ENCODE results near the gene GTF2F1. TPM values are rescaled to one million over a fixed set of nuclear protein-coding genes. Genes with fewer than 3 reads are reported as not detected.

Gene GTF2F1
- total and polyA plus RNA-seq, 9 of the 15 experiments (the other 6 are each of a cell fraction or from before 2014, with no cell fraction given): 4.7 to 75.4 (median 68.4) TPM

DNA sequence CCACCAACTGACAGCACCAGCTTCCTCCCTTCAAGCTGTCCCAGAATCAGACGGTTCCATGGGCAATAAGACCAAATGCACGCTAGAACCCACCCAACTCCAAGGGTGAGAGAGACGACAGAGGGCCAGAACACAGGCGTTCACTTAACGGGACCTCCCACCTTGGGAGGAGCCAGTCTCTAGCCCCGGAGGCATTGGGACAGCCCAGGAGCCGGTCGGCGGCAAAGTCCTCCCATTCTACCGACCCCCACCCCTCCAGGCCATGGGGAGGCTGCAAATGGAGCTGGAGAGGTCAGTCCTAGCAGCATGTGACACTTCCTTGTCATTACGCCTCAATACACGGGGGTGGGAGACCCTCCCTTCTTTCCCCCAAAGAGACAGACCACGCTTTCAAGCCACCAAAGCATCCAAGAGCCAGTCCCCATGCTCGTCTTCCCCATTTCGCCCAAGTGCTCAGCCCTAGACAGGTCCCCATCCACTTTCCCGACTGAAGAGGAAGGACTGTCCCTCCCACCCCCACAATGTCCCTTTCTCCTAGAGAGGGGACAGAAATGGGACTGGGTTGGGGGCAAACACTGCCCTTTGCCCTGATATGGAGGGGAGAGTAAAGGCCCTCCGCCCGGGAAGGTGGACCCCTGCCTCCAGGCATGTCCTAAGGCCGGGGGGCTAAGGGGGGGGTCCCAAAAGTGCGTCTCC, 30.7 kb upstream of the GTF2F1 start (continued):
- TF ChIP-seq, protein P1, sequence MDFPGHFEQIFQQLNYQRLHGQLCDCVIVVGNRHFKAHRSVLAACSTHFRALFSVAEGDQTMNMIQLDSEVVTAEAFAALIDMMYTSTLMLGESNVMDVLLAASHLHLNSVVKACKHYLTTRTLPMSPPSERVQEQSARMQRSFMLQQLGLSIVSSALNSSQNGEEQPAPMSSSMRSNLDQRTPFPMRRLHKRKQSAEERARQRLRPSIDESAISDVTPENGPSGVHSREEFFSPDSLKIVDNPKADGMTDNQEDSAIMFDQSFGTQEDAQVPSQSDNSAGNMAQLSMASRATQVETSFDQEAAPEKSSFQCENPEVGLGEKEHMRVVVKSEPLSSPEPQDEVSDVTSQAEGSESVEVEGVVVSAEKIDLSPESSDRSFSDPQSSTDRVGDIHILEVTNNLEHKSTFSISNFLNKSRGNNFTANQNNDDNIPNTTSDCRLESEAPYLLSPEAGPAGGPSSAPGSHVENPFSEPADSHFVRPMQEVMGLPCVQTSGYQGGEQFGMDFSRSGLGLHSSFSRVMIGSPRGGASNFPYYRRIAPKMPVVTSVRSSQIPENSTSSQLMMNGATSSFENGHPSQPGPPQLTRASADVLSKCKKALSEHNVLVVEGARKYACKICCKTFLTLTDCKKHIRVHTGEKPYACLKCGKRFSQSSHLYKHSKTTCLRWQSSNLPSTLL (IDR thresholded peaks at IDR 0.05): no peak
- TF ChIP-seq PYGO2 (tag; IDR thresholded peaks at IDR 0.05): no peak
- TF ChIP-seq ZNF121 (CRISPR knock-in tag; conservative IDR thresholded peaks at IDR 0.05): no peak
- peak in 1 of 2 experiments; percentile 8; a peak in 1 of 4 replicates for TF ChIP-seq MAZ (CRISPR knock-in tag; conservative IDR thresholded peaks at IDR 0.05 in 1 of 2, IDR thresholded peaks at IDR 0.05 in 1 of 2)
- TF ChIP-seq, protein P2, sequence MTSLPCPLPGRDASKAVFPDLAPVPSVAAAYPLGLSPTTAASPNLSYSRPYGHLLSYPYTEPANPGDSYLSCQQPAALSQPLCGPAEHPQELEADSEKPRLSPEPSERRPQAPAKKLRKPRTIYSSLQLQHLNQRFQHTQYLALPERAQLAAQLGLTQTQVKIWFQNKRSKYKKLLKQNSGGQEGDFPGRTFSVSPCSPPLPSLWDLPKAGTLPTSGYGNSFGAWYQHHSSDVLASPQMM (CRISPR knock-in tag; IDR thresholded peaks at IDR 0.05): no peak
- no peak for TF ChIP-seq FOXK2 (conservative IDR thresholded peaks at IDR 0.05 in 1 of 2, IDR thresholded peaks at IDR 0.05 in 1 of 2; ENCODE audit: low read depth in 2 of 2)
- peak; percentile 91; the same call in 1 of the 2 replicates for TF ChIP-seq ZNF282 (CRISPR knock-in tag; IDR thresholded peaks at IDR 0.05)
- no peak for TF ChIP-seq TBL1XR1 (IDR thresholded peaks at IDR 0.05; ENCODE audit: low read length in 2 of 2)
- no peak for TF ChIP-seq GABPA (tag; conservative IDR thresholded peaks at IDR 0.05; ENCODE audit: low read depth)
- no peak for TF ChIP-seq KLF1 (tag; IDR thresholded peaks at IDR 0.05)
- no peak for TF ChIP-seq CEBPG (CRISPR knock-in tag; IDR thresholded peaks at IDR 0.05)
- TF ChIP-seq CEBPG (tag; conservative IDR thresholded peaks at IDR 0.05 in 1 of 2, IDR thresholded peaks at IDR 0.05 in 1 of 2): no peak
- TF ChIP-seq, protein P3, sequence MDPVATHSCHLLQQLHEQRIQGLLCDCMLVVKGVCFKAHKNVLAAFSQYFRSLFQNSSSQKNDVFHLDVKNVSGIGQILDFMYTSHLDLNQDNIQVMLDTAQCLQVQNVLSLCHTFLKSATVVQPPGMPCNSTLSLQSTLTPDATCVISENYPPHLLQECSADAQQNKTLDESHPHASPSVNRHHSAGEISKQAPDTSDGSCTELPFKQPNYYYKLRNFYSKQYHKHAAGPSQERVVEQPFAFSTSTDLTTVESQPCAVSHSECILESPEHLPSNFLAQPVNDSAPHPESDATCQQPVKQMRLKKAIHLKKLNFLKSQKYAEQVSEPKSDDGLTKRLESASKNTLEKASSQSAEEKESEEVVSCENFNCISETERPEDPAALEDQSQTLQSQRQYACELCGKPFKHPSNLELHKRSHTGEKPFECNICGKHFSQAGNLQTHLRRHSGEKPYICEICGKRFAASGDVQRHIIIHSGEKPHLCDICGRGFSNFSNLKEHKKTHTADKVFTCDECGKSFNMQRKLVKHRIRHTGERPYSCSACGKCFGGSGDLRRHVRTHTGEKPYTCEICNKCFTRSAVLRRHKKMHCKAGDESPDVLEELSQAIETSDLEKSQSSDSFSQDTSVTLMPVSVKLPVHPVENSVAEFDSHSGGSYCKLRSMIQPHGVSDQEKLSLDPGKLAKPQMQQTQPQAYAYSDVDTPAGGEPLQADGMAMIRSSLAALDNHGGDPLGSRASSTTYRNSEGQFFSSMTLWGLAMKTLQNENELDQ (CRISPR knock-in tag; IDR thresholded peaks at IDR 0.05; ENCODE audit: borderline replicate concordance): no peak
- TF ChIP-seq, protein P4, sequence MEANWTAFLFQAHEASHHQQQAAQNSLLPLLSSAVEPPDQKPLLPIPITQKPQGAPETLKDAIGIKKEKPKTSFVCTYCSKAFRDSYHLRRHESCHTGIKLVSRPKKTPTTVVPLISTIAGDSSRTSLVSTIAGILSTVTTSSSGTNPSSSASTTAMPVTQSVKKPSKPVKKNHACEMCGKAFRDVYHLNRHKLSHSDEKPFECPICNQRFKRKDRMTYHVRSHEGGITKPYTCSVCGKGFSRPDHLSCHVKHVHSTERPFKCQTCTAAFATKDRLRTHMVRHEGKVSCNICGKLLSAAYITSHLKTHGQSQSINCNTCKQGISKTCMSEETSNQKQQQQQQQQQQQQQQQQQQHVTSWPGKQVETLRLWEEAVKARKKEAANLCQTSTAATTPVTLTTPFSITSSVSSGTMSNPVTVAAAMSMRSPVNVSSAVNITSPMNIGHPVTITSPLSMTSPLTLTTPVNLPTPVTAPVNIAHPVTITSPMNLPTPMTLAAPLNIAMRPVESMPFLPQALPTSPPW (CRISPR knock-in tag; IDR thresholded peaks at IDR 0.05): no peak
- 0 out of 2 replicates have a peak, but pooled peaks have one; percentile 52 for TF ChIP-seq OTX1 (CRISPR knock-in tag; IDR thresholded peaks at IDR 0.05)
- no peak for TF ChIP-seq ARNT (IDR thresholded peaks at IDR 0.05)
- no peak for TF ChIP-seq BDP1 (IDR thresholded peaks at IDR 0.05; ENCODE audit: insufficient read depth, insufficient read length)
- no peak for TF ChIP-seq ETV6 (IDR thresholded peaks at IDR 0.05; ENCODE audit: borderline replicate concordance in 1 of 2, low read depth in 2 of 2, low read length in 1 of 2)
- no peak for TF ChIP-seq ETV6 (CRISPR knock-in tag; IDR thresholded peaks at IDR 0.05; ENCODE audit: borderline replicate concordance)
- TF ChIP-seq MCM2 (IDR thresholded peaks at IDR 0.05; ENCODE audit: low read depth): no peak
- TF ChIP-seq, protein P5, sequence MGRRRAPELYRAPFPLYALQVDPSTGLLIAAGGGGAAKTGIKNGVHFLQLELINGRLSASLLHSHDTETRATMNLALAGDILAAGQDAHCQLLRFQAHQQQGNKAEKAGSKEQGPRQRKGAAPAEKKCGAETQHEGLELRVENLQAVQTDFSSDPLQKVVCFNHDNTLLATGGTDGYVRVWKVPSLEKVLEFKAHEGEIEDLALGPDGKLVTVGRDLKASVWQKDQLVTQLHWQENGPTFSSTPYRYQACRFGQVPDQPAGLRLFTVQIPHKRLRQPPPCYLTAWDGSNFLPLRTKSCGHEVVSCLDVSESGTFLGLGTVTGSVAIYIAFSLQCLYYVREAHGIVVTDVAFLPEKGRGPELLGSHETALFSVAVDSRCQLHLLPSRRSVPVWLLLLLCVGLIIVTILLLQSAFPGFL (CRISPR knock-in tag; IDR thresholded peaks at IDR 0.05): no peak

All from K562 (cell line).